Gastrocnemius medialis (tissue), 4 donors: ENCODE measurements around the gene GNB4. TPM values are rescaled to one million over a fixed set of nuclear protein-coding genes. Genes with fewer than 3 reads are reported as not detected.
A peak's percentile ranks its signal among the peaks of the same experiment; 100 is the strongest.

ENCODE experiments used
- ATAC-seq, 2 donors: fragments of 150-250 bp; one replicate each; pipeline ENCODE4 v1.9.1; 2016
- DNase-seq, 2 donors: peaks; one replicate each; pipeline ENCODE4 v3.0.0-alpha.2; 2019
- H3K27ac ChIP-seq, 4 donors: fragments of 200-600 bp; sonication (generic); 1 replicate in 1 of 4; 2 replicates in 3 of 4; pipeline ENCODE4 v1.5.1; 2016 to 2018; ENCODE audit warnings: mild to moderate bottlenecking in 2 of 4, moderate library complexity in 1 of 4
- H3K27me3 ChIP-seq, 3 donors: fragments of 200-600 bp; sonication (generic) in 2 of 3; 1 replicate in 1 of 3; 2 replicates in 2 of 3; pipeline versions ENCODE4 v1.5.1 to v1.6.0; 2016 to 2019; ENCODE audit warnings: mild to moderate bottlenecking in 1 of 3, moderate library complexity in 1 of 3
- H3K36me3 ChIP-seq, 2 donors: fragments of 200-600 bp; sonication (generic) in 1 of 2; one replicate each; pipeline ENCODE4 v1.5.1; 2017 to 2018
- H3K4me1 ChIP-seq, 2 donors: fragments of 200-600 bp; sonication (generic) in 1 of 2; one replicate each; pipeline ENCODE4 v1.5.1; 2016 to 2017; ENCODE audit warnings: mild to moderate bottlenecking in 2 of 2
- H3K4me3 ChIP-seq, 4 donors: fragments of 200-600 bp; sonication (generic) in 3 of 4; 1 replicate in 1 of 4; 2 replicates in 3 of 4; pipeline ENCODE4 v1.5.1; 2016 to 2019; ENCODE audit warnings: mild to moderate bottlenecking in 2 of 4
- H3K9me3 ChIP-seq, 3 donors: fragments of 200-600 bp; sonication (generic) in 2 of 3; 1 replicate in 1 of 3; 2 replicates in 2 of 3; pipeline ENCODE4 v1.5.1; 2016 to 2019
- POLR2A ChIP-seq, 2 donors: fragments of 450-650 bp; IDR thresholded peaks; one replicate each; pipeline ENCODE4 v1.6.1; 2017; ENCODE audit warnings: antibody characterized with exemption in 2 of 2, mild to moderate bottlenecking in 2 of 2, moderate library complexity in 2 of 2
- in situ Hi-C, 4 donors: fragments of 200-750 bp; cut with MboI; loops; one replicate each; pipeline versions ENCODE4 v1.15.0 to v1.8.0; 2017; ENCODE audit warnings: low sequenced_read_pairs in 4 of 4
- intact Hi-C: fragments of 100-400 bp; cut with DNase I; formaldehyde crosslinking; loops from one replicate; pipeline ENCODE4 v1.15.1; 2023; ENCODE audit warnings: low total_unique reads
- total RNA-seq, 4 donors: library from RNA; depleted of rRNA; stranded (reverse); fragments of >200 nt; gene quantifications; one replicate each; pipeline versions ENCODE4 v1.1.0 to v1.2.3, GENCODE V29; 2016
- TF ChIP-seq, protein P1 (sequence below), 5 experiments: fragments of 450-650 bp in 3 of 5; fragments of 200-600 bp in 2 of 5; sonication (generic) in 2 of 5; IDR thresholded peaks in 4 of 5; conservative IDR thresholded peaks in 1 of 5; 1 replicate in 4 of 5; 2 replicates in 1 of 5; pipeline ENCODE4 v1.5.1; 2016 to 2019; ENCODE audit warnings: antibody characterized with exemption in 5 of 5, mild to moderate bottlenecking in 3 of 5, moderate library complexity in 3 of 5

GNB4 gene
- total RNA-seq, 4 donors from 2014 or later: 3.4 to 4.9 (median 3.7) TPM

DNA sequence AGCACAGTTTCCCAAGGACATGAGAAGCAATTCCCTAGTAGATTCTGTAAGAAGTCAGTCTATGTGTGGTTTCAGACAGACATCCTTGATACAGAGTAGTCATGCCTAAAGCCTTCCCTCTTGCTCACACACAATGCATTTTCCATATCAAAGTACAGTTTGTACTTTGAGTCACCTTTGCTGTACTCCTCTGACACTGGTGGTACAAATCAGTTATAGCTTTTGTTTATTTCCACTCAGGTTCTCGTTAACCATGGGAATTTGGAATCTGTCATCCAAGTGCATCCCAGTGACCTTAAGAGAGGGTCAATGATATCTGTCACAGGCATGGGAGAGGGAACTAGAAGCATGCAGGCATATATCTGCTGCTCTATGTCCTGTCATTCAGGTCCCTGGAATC, 3.6 kb upstream of the GNB4 start:
- no peak for TF ChIP-seq POLR2A (IDR thresholded peaks at IDR 0.05)
- TF ChIP-seq, protein P1, sequence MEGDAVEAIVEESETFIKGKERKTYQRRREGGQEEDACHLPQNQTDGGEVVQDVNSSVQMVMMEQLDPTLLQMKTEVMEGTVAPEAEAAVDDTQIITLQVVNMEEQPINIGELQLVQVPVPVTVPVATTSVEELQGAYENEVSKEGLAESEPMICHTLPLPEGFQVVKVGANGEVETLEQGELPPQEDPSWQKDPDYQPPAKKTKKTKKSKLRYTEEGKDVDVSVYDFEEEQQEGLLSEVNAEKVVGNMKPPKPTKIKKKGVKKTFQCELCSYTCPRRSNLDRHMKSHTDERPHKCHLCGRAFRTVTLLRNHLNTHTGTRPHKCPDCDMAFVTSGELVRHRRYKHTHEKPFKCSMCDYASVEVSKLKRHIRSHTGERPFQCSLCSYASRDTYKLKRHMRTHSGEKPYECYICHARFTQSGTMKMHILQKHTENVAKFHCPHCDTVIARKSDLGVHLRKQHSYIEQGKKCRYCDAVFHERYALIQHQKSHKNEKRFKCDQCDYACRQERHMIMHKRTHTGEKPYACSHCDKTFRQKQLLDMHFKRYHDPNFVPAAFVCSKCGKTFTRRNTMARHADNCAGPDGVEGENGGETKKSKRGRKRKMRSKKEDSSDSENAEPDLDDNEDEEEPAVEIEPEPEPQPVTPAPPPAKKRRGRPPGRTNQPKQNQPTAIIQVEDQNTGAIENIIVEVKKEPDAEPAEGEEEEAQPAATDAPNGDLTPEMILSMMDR (IDR thresholded peaks at IDR 0.05 in 4 of 5, conservative IDR thresholded peaks at IDR 0.05 in 1 of 5): no peak
- H3K36me3 ChIP-seq: no peaks in the 10 kb centered on the region
- peaks cover 0 to 10% of the 10 kb centered on the region in 2 donors for H3K4me1 ChIP-seq
- H3K9me3 ChIP-seq: no peaks in the 10 kb centered on the region
- intact Hi-C loops: no loop called here
- H3K27me3 ChIP-seq: peaks cover 0 to 23% (median 6%) of the 10 kb centered on the region in 3 donors
- ATAC-seq: no peak
- in situ Hi-C loops: no loop called here
- no peak overlapping the region for H3K4me3 ChIP-seq
- no peak overlapping the region for H3K27ac ChIP-seq
- no peak for DNase-seq

DNA sequence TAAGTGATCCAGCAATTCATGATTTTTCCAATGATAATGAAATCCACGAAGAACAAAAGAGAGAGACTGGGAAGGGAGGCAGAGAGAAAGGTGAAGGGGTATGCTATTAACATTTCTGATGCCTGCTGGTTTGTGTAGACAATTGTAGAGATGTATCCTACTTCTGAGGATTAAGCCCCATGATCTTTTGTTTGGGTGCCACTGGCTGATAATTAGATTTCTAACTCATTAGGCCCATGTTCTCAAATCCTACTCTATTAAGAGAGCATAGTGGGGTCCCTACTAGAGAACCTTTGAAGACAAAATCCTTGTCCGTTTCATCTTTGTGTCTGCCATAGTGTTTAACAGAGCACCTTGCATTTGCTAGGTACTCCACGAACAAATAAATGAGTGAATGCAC, 2.7 kb upstream of the GNB4 start:
- Histone ChIP-seq H3K9me3 (no peaks in the 10 kb centered on the region), H3K27ac (no peak overlapping the region), H3K4me3 (no peak overlapping the region), H3K27me3 (peaks cover 0 to 30% (median 6%) of the 10 kb centered on the region in 3 donors), H3K4me1 (peaks cover 0 to 19% of the 10 kb centered on the region in 2 donors), H3K36me3 (no peaks in the 10 kb centered on the region)
- no peak for ATAC-seq
- in situ Hi-C loops: no loop called here
- no peak for DNase-seq
- TF ChIP-seq POLR2A (IDR thresholded peaks at IDR 0.05): no peak
- TF ChIP-seq, protein P1 (IDR thresholded peaks at IDR 0.05 in 4 of 5, conservative IDR thresholded peaks at IDR 0.05 in 1 of 5): no peak
- intact Hi-C loops: no loop called here

DNA sequence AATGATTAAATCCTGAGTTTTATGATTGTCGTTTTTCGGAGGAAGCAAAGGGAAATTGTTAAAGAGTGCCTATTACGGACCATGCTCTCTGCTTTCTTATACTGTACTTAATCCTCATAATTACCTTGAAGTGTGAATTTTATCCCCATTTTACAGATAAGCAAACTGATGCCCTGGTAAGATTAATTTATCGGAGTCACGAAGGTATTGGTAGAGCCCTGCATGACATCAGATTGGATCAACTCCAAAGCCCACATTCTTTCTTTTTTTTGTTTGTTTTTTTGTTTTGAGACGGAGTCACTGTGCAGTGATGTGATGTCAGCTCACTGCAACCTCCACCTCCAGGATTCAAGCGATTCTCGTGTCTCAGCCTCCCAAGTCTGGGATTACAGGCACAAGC, 1.6 kb upstream of the GNB4 start:
- Histone ChIP-seq H3K4me1 (peaks cover 0 to 19% of the 10 kb centered on the region in 2 donors), H3K9me3 (no peaks in the 10 kb centered on the region), H3K4me3 (peak overlapping the region in 1 of 4 donors; percentile 68), H3K27ac (no peak overlapping the region), H3K36me3 (no peaks in the 10 kb centered on the region), H3K27me3 (peaks cover 0 to 30% (median 6%) of the 10 kb centered on the region in 3 donors)
- intact Hi-C loops (no loop called here), in situ Hi-C loops (no loop called here)
- TF ChIP-seq POLR2A (IDR thresholded peaks at IDR 0.05): no peak
- DNase-seq (no peak), ATAC-seq (no peak)

DNA sequence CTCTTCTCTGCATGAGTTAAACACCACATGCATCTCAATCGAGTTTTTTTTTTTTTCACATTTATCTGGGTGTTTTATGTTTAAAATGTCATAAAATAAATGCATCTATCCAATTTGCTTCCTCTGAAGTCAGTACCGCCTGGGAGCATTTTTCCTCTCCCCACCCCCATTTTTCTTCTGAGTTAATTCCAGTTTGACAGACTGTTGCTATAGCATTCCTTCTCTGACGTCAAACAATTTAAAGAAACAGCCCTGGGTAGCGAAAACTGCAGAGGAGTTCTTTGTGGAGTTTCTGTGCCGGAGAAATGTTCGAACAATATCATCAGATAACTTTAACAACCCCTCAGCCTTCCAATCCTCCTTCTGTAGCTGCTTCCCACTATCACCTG, 900 bp upstream of the GNB4 start:
- in situ Hi-C loops (no loop called here), intact Hi-C loops (no loop called here)
- Histone ChIP-seq H3K4me1 (peaks cover 0 to 19% of the 10 kb centered on the region in 2 donors), H3K27ac (peak overlapping the region in 3 of 4 donors; percentile 68 to 80 (median 80)), H3K36me3 (no peaks in the 10 kb centered on the region), H3K27me3 (peaks cover 0 to 30% (median 6%) of the 10 kb centered on the region in 3 donors), H3K4me3 (peak overlapping the region in 3 of 4 donors; percentile 58 to 68 (median 68)), H3K9me3 (no peaks in the 10 kb centered on the region)
- no peak for ATAC-seq
- no peak for DNase-seq
- TF ChIP-seq, protein P1 (IDR thresholded peaks at IDR 0.05 in 4 of 5, conservative IDR thresholded peaks at IDR 0.05 in 1 of 5): no peak
- no peak for TF ChIP-seq POLR2A (IDR thresholded peaks at IDR 0.05)

DNA sequence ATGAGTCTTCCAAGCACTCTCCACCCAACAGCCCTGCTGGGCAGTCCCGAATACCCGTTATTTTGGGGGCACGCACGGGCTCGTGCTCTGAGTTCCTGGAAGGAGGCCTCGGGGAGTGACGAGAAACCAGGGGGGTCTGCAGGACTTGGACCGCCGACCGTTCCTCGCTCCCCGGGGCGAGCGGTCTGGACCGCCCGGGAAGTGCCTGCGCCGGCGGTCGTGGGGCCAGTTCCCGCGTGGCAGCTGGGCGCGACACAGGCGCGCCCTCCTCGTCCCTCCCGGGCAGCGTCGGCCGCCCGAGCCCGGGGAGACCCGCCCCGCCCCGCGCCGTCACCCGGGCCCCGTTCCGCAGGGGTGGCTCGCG, 387 bp downstream of the GNB4 start:
- H3K27ac ChIP-seq: peak overlapping the region; percentile 61 to 80 (median 74)
- ATAC-seq (peak; percentile 59 to 68), DNase-seq (peak in 1 of 2 donors; percentile 12)
- peaks cover 0 to 30% (median 6%) of the 10 kb centered on the region in 3 donors for H3K27me3 ChIP-seq
- TF ChIP-seq POLR2A (IDR thresholded peaks at IDR 0.05): no peak
- TF ChIP-seq, protein P1 (IDR thresholded peaks at IDR 0.05 in 4 of 5, conservative IDR thresholded peaks at IDR 0.05 in 1 of 5): no peak
- no peaks in the 10 kb centered on the region for H3K36me3 ChIP-seq
- H3K9me3 ChIP-seq: no peaks in the 10 kb centered on the region
- in situ Hi-C loops (no loop called here), intact Hi-C loops (loop anchor here (1.0 kb wide), 2 partner anchors 111 to 128 kb away; partner anchors contain the start of genes ACTL6A and ZNF639)
- H3K4me3 ChIP-seq: peak overlapping the region; percentile 58 to 68 (median 63)
- peaks cover 0 to 19% of the 10 kb centered on the region in 2 donors for H3K4me1 ChIP-seq
